Spleen (tissue), 11 donors: ENCODE measurements around the gene PEPD. TPM values are rescaled to one million over a fixed set of nuclear protein-coding genes. Genes with fewer than 3 reads are reported as not detected.

Experiments used
- DNase-seq: peaks from one replicate; pipeline ENCODE4 v3.0.0-alpha.2; 2020
- H3K27ac ChIP-seq, 8 donors: fragments of 200-600 bp; sonication (generic) in 7 of 8; 1 replicate in 4 of 8; 2 replicates in 4 of 8; pipeline versions ENCODE4 v1.5.0 to v1.8.0; 2016 to 2021; ENCODE audit warnings: inconsistent platforms in 4 of 8, mild to moderate bottlenecking in 4 of 8, moderate library complexity in 1 of 8
- H3K27me3 ChIP-seq, 7 donors: fragments of 200-600 bp; sonication (generic) in 6 of 7; replicated peaks in 1 of 7; 1 replicate in 4 of 7; 2 replicates in 3 of 7; pipeline versions ENCODE4 v1.5.0 to v1.8.0; 2016 to 2021; ENCODE audit warnings: inconsistent platforms in 3 of 7, mild to moderate bottlenecking in 1 of 7
- H3K36me3 ChIP-seq, 6 donors: fragments of 200-600 bp; sonication (generic) in 5 of 6; 1 replicate in 4 of 6; 2 replicates in 2 of 6; pipeline versions ENCODE4 v1.5.0 to v1.8.0; 2016 to 2021; ENCODE audit warnings: inconsistent platforms in 2 of 6
- H3K4me1 ChIP-seq, 6 donors: fragments of 200-600 bp; sonication (generic) in 5 of 6; 1 replicate in 3 of 6; 2 replicates in 3 of 6; pipeline versions ENCODE4 v1.5.0 to v1.8.0; 2016 to 2021; ENCODE audit warnings: inconsistent platforms in 3 of 6
- H3K4me3 ChIP-seq, 8 donors: fragments of 200-600 bp; sonication (generic) in 7 of 8; 1 replicate in 4 of 8; 2 replicates in 4 of 8; pipeline versions ENCODE4 v1.5.0 to v1.8.0; 2016 to 2021; ENCODE audit warnings: inconsistent platforms in 4 of 8, mild to moderate bottlenecking in 4 of 8, moderate library complexity in 2 of 8
- H3K9me3 ChIP-seq, 8 donors: fragments of 200-600 bp; sonication (generic) in 7 of 8; 1 replicate in 4 of 8; 2 replicates in 4 of 8; pipeline versions ENCODE4 v1.5.0 to v1.8.0; 2016 to 2021; ENCODE audit warnings: inconsistent platforms in 4 of 8
- POLR2A ChIP-seq, 3 donors: fragments of 450-650 bp; IDR thresholded peaks; one replicate each; pipeline ENCODE4 v1.5.1; 2017; ENCODE audit warnings: antibody characterized with exemption in 3 of 3, mild to moderate bottlenecking in 1 of 3
- POLR2AphosphoS5 ChIP-seq, 3 donors: sonication (generic); formaldehyde crosslinking; IDR thresholded peaks; one replicate each; pipeline ENCODE4 v1.5.1; 2017; ENCODE audit warnings: antibody characterized with exemption in 3 of 3
- WGBS, 5 donors: extraction: QIAGEN DNeasy Blood & Tissue Kit in 3 of 5; methylation state at CpG; one replicate each; pipeline versions ENCODE4 v1.1.5 to v1.1.7; 2013 to 2018; 5-methylcytosine and 5-hydroxymethylcytosine counted together
- intact Hi-C: fragments of 100-400 bp; cut with DNase I; formaldehyde crosslinking; loops from one replicate; pipeline ENCODE4 v1.15.0; 2023; ENCODE audit warnings: low total_unique reads
- polyA plus RNA-seq, 3 donors: library from polyadenylated mRNA; stranded (reverse); fragments of 200-250 nt; gene quantifications; one replicate each; pipeline ENCODE4 v1.2.1, GENCODE V29; 2013
- total RNA-seq, 7 donors: library from RNA; depleted of rRNA in 3 of 7; stranded (reverse); fragments of >200 nt in 3 of 7; fragmentation: NEBNext Ultra II Directional in 4 of 7; extraction: Animal tissue kit (Norgen Biotek cat#: 25700) in 4 of 7; gene quantifications; one replicate each; pipeline versions ENCODE4 v1.1.0 to v1.2.1, GENCODE V29; 2016 to 2021
- TF ChIP-seq, protein P1 (sequence below), 11 experiments: fragments of 200-600 bp in 7 of 11; fragments of 450-650 bp in 4 of 11; sonication (generic) in 4 of 11; IDR thresholded peaks in 8 of 11; conservative IDR thresholded peaks in 3 of 11; 1 replicate in 7 of 11; 2 replicates in 4 of 11; pipeline versions ENCODE4 v1.4.0 to v1.8.0; 2016 to 2021; ENCODE audit warnings: antibody characterized with exemption in 11 of 11, inconsistent platforms in 4 of 11, mild to moderate bottlenecking in 1 of 11
- donor health status: healthy with polysubstance abuse.
- donor health status: DM: no; HTN: no; CAD: no; lungs with moderate emphysema.
- donor health status: DM: no; HTN: no; CAD: no.
- donor health status: Bipolar disorder and iron deficiency.
- donor health status: healthy.
- donor health status: DM: no; HTN: no; CAD: no.
- donor health status: DM: yes; HTN: yes; CAD: no.

Gene PEPD
- total and polyA plus RNA-seq, 10 donors: 38.4 to 98.3 (median 69.8) TPM

DNA sequence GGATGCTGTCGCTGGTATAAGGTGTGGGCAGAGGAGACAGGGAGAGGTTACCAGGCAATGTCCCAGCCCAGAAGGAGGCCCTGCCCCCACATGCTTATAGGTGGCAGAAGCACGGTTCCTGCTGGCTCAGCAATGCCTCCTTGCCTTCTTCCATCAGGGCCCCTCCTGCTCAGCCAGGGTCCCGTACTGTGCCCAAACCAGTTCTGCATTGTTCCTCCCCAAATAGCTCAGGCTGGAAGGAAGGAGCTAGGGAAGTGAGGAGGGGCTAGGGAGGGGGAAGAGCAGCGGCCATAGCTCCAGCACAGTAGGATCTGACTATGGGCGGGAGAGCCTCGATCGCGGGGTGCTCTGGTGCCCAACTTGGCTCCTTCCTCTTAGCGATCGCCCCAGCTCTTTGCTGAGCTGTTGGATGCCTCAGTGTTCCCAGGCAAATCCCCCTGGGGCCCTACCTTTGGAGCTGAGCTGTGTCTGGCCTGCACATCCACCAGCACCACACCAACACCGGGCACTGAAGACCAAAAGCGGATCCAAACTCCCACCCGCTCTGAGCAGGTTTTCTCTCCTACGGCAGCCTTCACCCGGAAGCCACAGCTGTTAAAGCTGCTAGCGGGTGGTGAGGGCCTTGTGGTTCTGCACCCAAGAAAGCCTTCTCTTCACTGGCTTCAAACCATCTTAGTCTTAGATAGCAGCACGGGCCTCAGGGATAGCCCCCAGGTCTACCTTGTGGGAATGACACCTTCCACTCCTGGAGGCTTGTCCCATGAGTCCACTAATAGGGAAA is 32.1 kb upstream of the PEPD start:
- peaks cover 0 to 9% (median 0%) of the 10 kb centered on the region in 7 donors for H3K27me3 ChIP-seq
- H3K36me3 ChIP-seq: no peaks in the 10 kb centered on the region
- H3K4me1 ChIP-seq: no peaks in the 10 kb centered on the region
- no peak for TF ChIP-seq POLR2AphosphoS5 (IDR thresholded peaks at IDR 0.05)
- TF ChIP-seq POLR2A (IDR thresholded peaks at IDR 0.05): no peak
- TF ChIP-seq, protein P1, sequence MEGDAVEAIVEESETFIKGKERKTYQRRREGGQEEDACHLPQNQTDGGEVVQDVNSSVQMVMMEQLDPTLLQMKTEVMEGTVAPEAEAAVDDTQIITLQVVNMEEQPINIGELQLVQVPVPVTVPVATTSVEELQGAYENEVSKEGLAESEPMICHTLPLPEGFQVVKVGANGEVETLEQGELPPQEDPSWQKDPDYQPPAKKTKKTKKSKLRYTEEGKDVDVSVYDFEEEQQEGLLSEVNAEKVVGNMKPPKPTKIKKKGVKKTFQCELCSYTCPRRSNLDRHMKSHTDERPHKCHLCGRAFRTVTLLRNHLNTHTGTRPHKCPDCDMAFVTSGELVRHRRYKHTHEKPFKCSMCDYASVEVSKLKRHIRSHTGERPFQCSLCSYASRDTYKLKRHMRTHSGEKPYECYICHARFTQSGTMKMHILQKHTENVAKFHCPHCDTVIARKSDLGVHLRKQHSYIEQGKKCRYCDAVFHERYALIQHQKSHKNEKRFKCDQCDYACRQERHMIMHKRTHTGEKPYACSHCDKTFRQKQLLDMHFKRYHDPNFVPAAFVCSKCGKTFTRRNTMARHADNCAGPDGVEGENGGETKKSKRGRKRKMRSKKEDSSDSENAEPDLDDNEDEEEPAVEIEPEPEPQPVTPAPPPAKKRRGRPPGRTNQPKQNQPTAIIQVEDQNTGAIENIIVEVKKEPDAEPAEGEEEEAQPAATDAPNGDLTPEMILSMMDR (IDR thresholded peaks at IDR 0.05 in 8 of 11, conservative IDR thresholded peaks at IDR 0.05 in 3 of 11): no peak
- DNase-seq: peak; percentile 48
- H3K9me3 ChIP-seq: no peaks in the 10 kb centered on the region
- H3K4me3 ChIP-seq: no peak overlapping the region
- no peak overlapping the region for H3K27ac ChIP-seq
- intact Hi-C loops: no loop called here
- 84 to 87% (median 85%) methylated on average over 10 to 17 of the region's 17 CpGs for WGBS, 5 donors

DNA sequence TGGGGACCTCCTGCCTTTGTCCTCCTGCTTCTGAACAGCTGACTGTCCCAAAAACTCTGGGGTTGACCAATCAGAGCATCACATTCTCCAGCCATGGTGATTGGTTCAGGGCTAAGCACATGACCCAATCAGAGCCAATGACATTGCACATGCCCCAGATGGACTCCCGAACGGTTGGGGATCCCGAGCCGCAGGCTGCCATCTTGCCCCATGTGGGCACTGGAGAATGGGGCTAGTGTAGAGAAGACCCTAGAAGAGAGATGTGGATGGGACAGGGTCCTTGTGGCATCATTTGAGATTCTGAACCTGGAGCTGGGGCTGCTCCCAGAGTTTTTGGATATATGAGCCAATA is 31.3 kb upstream of the PEPD start:
- DNase-seq: peak; percentile 50
- intact Hi-C loops: no loop called here

DNA sequence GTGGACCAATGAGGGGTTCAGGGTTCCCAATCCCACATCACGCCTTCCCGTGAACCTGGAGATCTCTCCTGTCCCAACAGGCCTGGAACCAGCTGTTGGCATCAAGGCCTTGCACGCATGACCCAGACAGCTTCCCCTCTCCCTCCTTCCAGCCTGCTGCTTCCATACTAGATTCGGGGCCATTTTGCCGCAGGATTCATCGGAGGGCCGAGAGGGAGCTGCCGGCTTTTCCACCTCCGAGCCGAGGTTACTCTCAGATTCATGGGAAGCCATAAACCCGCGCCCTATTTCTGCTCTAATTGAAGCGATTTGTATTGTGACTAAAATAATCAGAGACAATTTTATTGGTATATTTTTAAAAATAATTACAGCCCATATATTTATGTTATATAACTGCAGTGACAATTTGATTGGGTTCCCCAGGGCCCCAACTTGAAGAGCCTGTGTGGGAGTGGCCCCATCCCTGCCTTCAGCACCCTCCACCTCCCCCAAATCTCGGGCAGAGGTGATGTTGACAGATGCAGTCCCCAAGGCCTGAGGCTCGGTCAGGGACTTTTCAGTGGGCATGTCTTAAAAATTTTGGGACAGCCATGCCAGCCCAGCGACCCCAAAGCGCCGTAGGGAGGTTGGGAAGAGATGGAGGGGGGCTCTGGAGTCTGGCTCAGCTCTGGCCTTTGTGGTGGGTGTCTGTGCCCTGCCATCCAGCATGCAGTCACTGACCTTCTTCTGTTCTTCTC is 30.8 kb upstream of the PEPD start:
- Histone ChIP-seq H3K27ac (no peak overlapping the region), H3K4me3 (no peak overlapping the region), H3K9me3 (no peaks in the 10 kb centered on the region), H3K4me1 (no peaks in the 10 kb centered on the region), H3K36me3 (no peaks in the 10 kb centered on the region), H3K27me3 (peaks cover 0 to 9% (median 0%) of the 10 kb centered on the region in 7 donors)
- peak; percentile 32 for DNase-seq
- TF ChIP-seq, protein P1 (IDR thresholded peaks at IDR 0.05 in 8 of 11, conservative IDR thresholded peaks at IDR 0.05 in 3 of 11): no peak
- TF ChIP-seq POLR2AphosphoS5 (IDR thresholded peaks at IDR 0.05): no peak
- no peak for TF ChIP-seq POLR2A (IDR thresholded peaks at IDR 0.05)
- 82 to 88% (median 87%) methylated on average over 15 to 18 of the region's 18 CpGs for WGBS, 5 donors
- intact Hi-C loops: no loop called here

More for the DNA sequence above, 31.3 kb upstream of the PEPD start:
- Histone ChIP-seq H3K27ac (no peak overlapping the region), H3K4me3 (no peak overlapping the region), H3K9me3 (no peaks in the 10 kb centered on the region), H3K4me1 (no peaks in the 10 kb centered on the region), H3K36me3 (no peaks in the 10 kb centered on the region), H3K27me3 (peaks cover 0 to 9% (median 0%) of the 10 kb centered on the region in 7 donors)
- WGBS, 5 donors: 86 to 98% (median 97%) methylated on average over 4 of the region's 4 CpGs
- no peak for TF ChIP-seq POLR2A (IDR thresholded peaks at IDR 0.05)
- TF ChIP-seq, protein P1 (IDR thresholded peaks at IDR 0.05 in 8 of 11, conservative IDR thresholded peaks at IDR 0.05 in 3 of 11): no peak
- no peak for TF ChIP-seq POLR2AphosphoS5 (IDR thresholded peaks at IDR 0.05)

DNA sequence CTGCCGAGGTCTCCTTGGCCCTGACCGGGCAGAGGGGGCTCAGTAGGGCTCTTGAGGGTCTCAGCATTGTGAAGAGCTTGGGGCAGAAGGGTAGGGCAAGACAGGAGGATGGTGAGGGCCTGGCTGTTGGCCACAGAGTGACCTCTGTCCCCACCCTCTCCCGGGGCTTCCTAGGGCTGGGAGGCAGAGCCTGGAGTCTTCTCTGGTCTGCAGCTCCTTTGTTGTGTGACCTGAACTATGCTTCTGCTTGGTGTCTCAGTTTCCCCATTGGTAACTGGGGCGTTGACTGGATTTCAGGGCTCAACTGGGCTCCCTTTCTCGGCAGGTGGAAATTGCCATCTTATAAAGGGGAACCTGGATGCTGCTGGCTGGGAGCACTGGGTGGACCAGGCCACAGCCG is 30.1 kb upstream of the PEPD start:
- WGBS, 5 donors: 69 to 84% (median 82%) methylated on average over 5 to 6 of the region's 6 CpGs
- H3K9me3 ChIP-seq: no peaks in the 10 kb centered on the region
- no peaks in the 10 kb centered on the region for H3K36me3 ChIP-seq
- no peak overlapping the region for H3K4me3 ChIP-seq
- TF ChIP-seq, protein P1 (IDR thresholded peaks at IDR 0.05 in 8 of 11, conservative IDR thresholded peaks at IDR 0.05 in 3 of 11): no peak
- TF ChIP-seq POLR2A (IDR thresholded peaks at IDR 0.05): no peak
- TF ChIP-seq POLR2AphosphoS5 (IDR thresholded peaks at IDR 0.05): no peak
- intact Hi-C loops: no loop called here
- no peaks in the 10 kb centered on the region for H3K4me1 ChIP-seq
- peak; percentile 41 for DNase-seq
- H3K27ac ChIP-seq: no peak overlapping the region
- peaks cover 0 to 13% (median 0%) of the 10 kb centered on the region in 7 donors for H3K27me3 ChIP-seq
